ENCODE data around the gene SMG1. TPM values are rescaled to one million over a fixed set of nuclear protein-coding genes. Genes with fewer than 3 reads are reported as not detected.
"Not testable (repeated sequence)": the region's sequence is repeated elsewhere in the genome, so short reads cannot be mapped to it uniquely, and the experiment has no call there.

SMG1 gene
- 53.7 and 72.7 TPM in 2 replicates for total RNA-seq (2016; rRNA removed; fragmentation: Illumina TruSeq; extraction: Trizol)
- 52.2 and 56.7 TPM in 2 replicates for total RNA-seq (2016; cell fraction: cytosol; rRNA removed; fragmentation: Illumina TruSeq; extraction: Trizol; ENCODE audit: low read depth)
- total RNA-seq (2016; cell fraction: insoluble cytoplasmic fraction; rRNA removed; fragmentation: Illumina TruSeq; extraction: Trizol) = 50.1 and 65.9 TPM in 2 replicates
- total RNA-seq (2016; cell fraction: membrane; rRNA removed; fragmentation: Illumina TruSeq; extraction: Trizol) = 45.7 and 53.5 TPM in 2 replicates
- total RNA-seq (2016; cell fraction: nucleus; rRNA removed; fragmentation: Illumina TruSeq; extraction: Trizol) = 131 and 149 TPM in 2 replicates
- 39.1 and 48.7 TPM in 2 replicates for polyA plus RNA-seq (2011; rRNA removed)
- polyA plus RNA-seq (2011; cell fraction: cytosol; rRNA removed) = 16.8 and 24.6 TPM in 2 replicates
- polyA plus RNA-seq (2011; cell fraction: nucleus; rRNA removed) = 87.4 and 101 TPM in 2 replicates
- 39.6 and 43.6 TPM in 2 replicates for polyA plus RNA-seq (2012)
- 2.1 and 2.8 TPM in 2 replicates for polyA plus RNA-seq (2016; cell fraction: cytosol; fragmentation: Illumina TruSeq; extraction: Trizol; ENCODE audit: low read depth)
- 29.8 and 31.4 TPM in 2 replicates for polyA plus RNA-seq (2016; cell fraction: insoluble cytoplasmic fraction; fragmentation: Illumina TruSeq; extraction: Trizol; ENCODE audit: low read depth)
- 4.7 and 5.7 TPM in 2 replicates for polyA plus RNA-seq (2016; cell fraction: membrane; fragmentation: Illumina TruSeq; extraction: Trizol; ENCODE audit: low read depth)
- 100 and 114 TPM in 2 replicates for polyA plus RNA-seq (2016; cell fraction: nucleus; fragmentation: Illumina TruSeq; extraction: Trizol; ENCODE audit: insufficient read depth, low read depth)
- polyA minus RNA-seq (2011; rRNA and poly(A)+ RNA removed; ENCODE audit: low replicate concordance) = 109 and 150 TPM in 2 replicates
- polyA minus RNA-seq (2011; cell fraction: cytosol; rRNA and poly(A)+ RNA removed) = 67.3 and 79.2 TPM in 2 replicates
- 508 and 586 TPM in 2 replicates for polyA minus RNA-seq (2011; cell fraction: nucleus; rRNA and poly(A)+ RNA removed)
- Bru-seq, nascent RNA = percentile 94 among the genes with signal in this experiment
- BruChase-seq, experiment 1, labeled RNA remaining after a 6-hour chase = percentile 98 among the genes with signal in this experiment
- percentile 98 among the genes with signal in this experiment for BruChase-seq, experiment 2, labeled RNA remaining after a 2-hour chase
- long read RNA-seq, experiment 1, partial matches to known transcripts = 2 of 3 reads
- long read RNA-seq, experiment 1, other reads (novel, unspliced or antisense) = 0 of 3 reads
- long read RNA-seq, experiment 2, partial matches to known transcripts = 1 of 49 reads
- long read RNA-seq, experiment 2, other reads (novel, unspliced or antisense) = 48 of 49 reads

DNA sequence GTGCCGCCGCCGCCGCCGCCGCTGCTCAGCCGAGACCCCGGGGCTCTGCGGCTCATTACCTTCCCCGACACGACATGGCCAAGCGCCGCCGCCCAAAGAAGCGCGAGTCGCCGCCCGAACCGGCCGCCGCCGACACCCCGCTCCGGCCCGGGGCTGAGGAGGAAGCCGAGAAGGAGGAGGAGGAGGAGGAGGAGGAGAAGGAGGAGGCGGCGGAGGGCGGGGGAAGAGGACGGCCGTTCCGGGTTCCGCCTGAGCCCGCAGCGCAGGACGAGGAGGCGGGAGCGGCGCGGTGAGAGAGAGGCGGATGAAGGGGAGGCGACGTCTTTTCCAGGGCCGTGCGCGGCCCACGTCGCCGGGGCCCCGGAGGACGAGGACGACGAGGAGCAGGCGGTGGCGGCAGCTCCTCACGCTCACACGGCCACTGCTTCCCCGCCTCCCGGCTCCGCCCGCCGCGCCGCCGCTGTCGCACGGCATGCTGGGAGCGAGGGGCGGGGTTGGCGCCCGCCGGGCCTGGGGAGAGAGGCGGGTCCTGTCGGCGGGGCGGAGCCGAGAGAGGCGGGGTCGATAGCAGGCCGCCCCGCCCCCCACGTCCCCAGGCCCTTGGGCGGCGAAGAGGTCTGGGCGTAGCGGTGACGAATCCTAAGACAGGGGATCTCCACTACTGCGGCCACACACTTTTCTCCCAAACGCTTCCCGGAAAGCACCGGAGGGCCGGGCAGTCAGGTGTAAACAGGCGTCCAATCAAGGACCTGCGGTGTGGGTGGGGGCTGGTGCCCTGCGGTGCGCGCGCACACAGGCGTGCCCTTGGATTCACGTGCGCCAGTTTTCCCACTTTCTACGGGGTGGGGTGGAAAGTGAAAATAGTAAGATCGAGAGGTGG lies at the start of gene SMG1:
Gene SMG1 (minus strand): TSS at position 423 of the 880 bp plus-strand sequence. CDS start 367 bp downstream, at position 56.
- H3K36me3 ChIP-seq (replicated peaks in 1 of 2; ENCODE audit: control insufficient read depth in 1 of 2, insufficient read depth in 2 of 2, low read length in 2 of 2); in situ Hi-C loops (cut with HindIII; ENCODE audit: extremely low pct_ligation_motif_present, low pct_unique_long_range_greater_than_20kb); H3K27me3 ChIP-seq (ENCODE audit: control insufficient read depth in 1 of 2, insufficient read depth in 2 of 2, low read length in 2 of 2); BruUV-seq (replicated peaks); FAIRE-seq; H3K9me3 ChIP-seq (ENCODE audit: low read length); intact Hi-C loops (cut with micrococcal nuclease; ENCODE audit: unreplicated experiment); TF ChIP-seq NONO (IDR thresholded peaks at IDR 0.05): not testable (repeated sequence)
- Histone ChIP-seq H3K27ac (ENCODE audit: extremely low read length, insufficient read depth, low read length) (peak within 1 kb of the TSS; percentile 90), H3K4me3 (replicated peaks in 1 of 3; ENCODE audit: insufficient read depth in 1 of 3, low read depth in 2 of 3, low read length in 3 of 3) (peak within 1 kb of the TSS; percentile 80 to 96 (median 83)), H3K4me2 (ENCODE audit: low read depth, low read length) (peak within 1 kb of the TSS; percentile 93), H4K20me1 (ENCODE audit: insufficient read depth, low read length) (peaks cover 34% of the 10 kb centered on the region), H2AFZ (ENCODE audit: low read length) (peak within 1 kb of the TSS; percentile 98), H3K9ac (ENCODE audit: insufficient read depth, low read depth, low read length) (peak within 1 kb of the TSS; percentile 83), H3K79me2 (ENCODE audit: insufficient read depth, low read length) (peaks cover 43% of the 10 kb centered on the region), H3K4me1 (ENCODE audit: insufficient read depth, low read length) (peaks cover 62% of the 10 kb centered on the region)
- ChIA-PET CTCF (ENCODE audit: low intra/inter-chr PET ratio, low total read pairs) (interaction anchor here (1.0 kb wide), 1 partner anchor 17 kb away, joined by 3 read pairs; no protein-coding TSS in a partner anchor), POLR2A (interaction anchor here (1.0 to 3.5 kb wide), 9 partner anchors 9 to 141 kb away, joined by 3 to 23 read pairs (median 5); partner anchors contain the start of genes ARL6IP1, COQ7, RPS15A and TMC7)
- ATAC-seq (peak; percentile 93), DNase-seq (ENCODE audit: low spot score) (peak; percentile 99)
- WGBS (ENCODE audit: low lambda C conversion rate) = under 1% methylated on average over 88 of the region's 104 CpGs
- TF ChIP-seq NONO (CRISPR knock-in tag; conservative IDR thresholded peaks at IDR 0.05) (peak; percentile 90), AKAP8 (CRISPR knock-in tag; IDR thresholded peaks at IDR 0.05) (peak; percentile 75), RAD51 (IDR thresholded peaks at IDR 0.05; ENCODE audit: borderline replicate concordance) (peak; percentile 78), RXRA (CRISPR knock-in tag; IDR thresholded peaks at IDR 0.05) (peak; percentile 64; the same call in 1 of the 2 replicates), ZNF891 (CRISPR knock-in tag; IDR thresholded peaks at IDR 0.05) (peak; percentile 90), KLF12 (CRISPR knock-in tag; IDR thresholded peaks at IDR 0.05; ENCODE audit: borderline replicate concordance) (peak; percentile 77), SIN3A (IDR thresholded peaks at IDR 0.05; ENCODE audit: borderline replicate concordance, low read depth, low read length) (peak; percentile 63; the same call in 1 of the 2 replicates), U2AF1 (optimal IDR thresholded peaks at IDR 0.05; ENCODE audit: low read depth, low read length) (peak; percentile 38), SAP130 (CRISPR knock-in tag; IDR thresholded peaks at IDR 0.05; ENCODE audit: low read depth) (peak; percentile 95)
- TF ChIP-seq, protein P1, sequence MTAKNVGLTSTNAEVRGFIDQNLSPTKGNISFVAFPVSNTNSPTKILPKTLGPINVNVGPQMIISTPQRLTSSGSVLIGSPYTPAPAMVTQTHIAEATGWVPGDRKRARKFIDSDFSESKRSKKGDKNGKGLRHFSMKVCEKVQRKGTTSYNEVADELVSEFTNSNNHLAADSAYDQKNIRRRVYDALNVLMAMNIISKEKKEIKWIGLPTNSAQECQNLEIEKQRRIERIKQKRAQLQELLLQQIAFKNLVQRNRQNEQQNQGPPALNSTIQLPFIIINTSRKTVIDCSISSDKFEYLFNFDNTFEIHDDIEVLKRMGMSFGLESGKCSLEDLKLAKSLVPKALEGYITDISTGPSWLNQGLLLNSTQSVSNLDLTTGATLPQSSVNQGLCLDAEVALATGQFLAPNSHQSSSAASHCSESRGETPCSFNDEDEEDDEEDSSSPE (CRISPR knock-in tag; IDR thresholded peaks at IDR 0.05) = peak; percentile 94
- TF ChIP-seq, protein P2, sequence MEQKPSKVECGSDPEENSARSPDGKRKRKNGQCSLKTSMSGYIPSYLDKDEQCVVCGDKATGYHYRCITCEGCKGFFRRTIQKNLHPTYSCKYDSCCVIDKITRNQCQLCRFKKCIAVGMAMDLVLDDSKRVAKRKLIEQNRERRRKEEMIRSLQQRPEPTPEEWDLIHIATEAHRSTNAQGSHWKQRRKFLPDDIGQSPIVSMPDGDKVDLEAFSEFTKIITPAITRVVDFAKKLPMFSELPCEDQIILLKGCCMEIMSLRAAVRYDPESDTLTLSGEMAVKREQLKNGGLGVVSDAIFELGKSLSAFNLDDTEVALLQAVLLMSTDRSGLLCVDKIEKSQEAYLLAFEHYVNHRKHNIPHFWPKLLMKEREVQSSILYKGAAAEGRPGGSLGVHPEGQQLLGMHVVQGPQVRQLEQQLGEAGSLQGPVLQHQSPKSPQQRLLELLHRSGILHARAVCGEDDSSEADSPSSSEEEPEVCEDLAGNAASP (CRISPR knock-in tag; IDR thresholded peaks at IDR 0.05; ENCODE audit: borderline replicate concordance) = peak; percentile 56; the same call in 1 of the 2 replicates
- TF ChIP-seq, protein P3, sequence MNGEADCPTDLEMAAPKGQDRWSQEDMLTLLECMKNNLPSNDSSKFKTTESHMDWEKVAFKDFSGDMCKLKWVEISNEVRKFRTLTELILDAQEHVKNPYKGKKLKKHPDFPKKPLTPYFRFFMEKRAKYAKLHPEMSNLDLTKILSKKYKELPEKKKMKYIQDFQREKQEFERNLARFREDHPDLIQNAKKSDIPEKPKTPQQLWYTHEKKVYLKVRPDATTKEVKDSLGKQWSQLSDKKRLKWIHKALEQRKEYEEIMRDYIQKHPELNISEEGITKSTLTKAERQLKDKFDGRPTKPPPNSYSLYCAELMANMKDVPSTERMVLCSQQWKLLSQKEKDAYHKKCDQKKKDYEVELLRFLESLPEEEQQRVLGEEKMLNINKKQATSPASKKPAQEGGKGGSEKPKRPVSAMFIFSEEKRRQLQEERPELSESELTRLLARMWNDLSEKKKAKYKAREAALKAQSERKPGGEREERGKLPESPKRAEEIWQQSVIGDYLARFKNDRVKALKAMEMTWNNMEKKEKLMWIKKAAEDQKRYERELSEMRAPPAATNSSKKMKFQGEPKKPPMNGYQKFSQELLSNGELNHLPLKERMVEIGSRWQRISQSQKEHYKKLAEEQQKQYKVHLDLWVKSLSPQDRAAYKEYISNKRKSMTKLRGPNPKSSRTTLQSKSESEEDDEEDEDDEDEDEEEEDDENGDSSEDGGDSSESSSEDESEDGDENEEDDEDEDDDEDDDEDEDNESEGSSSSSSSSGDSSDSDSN (CRISPR knock-in tag; IDR thresholded peaks at IDR 0.05) = peak; percentile 88
